GM03348 (cell line): Measurements from ENCODE around the gene PDE2A.

Experiments
- DNase-seq: peaks from one replicate; pipeline ENCODE4 v3.0.0; 2012; ENCODE audit warnings: low spot score

The PDE2A gene

GRCh38 chr11:72704783-72705265 lies 30.6 kb upstream of the PDE2A start:
- no peak for DNase-seq

GRCh38 chr11:72704028-72704782 lies 30.0 kb upstream of the PDE2A start:
- peak; percentile 59 for DNase-seq

DNA sequence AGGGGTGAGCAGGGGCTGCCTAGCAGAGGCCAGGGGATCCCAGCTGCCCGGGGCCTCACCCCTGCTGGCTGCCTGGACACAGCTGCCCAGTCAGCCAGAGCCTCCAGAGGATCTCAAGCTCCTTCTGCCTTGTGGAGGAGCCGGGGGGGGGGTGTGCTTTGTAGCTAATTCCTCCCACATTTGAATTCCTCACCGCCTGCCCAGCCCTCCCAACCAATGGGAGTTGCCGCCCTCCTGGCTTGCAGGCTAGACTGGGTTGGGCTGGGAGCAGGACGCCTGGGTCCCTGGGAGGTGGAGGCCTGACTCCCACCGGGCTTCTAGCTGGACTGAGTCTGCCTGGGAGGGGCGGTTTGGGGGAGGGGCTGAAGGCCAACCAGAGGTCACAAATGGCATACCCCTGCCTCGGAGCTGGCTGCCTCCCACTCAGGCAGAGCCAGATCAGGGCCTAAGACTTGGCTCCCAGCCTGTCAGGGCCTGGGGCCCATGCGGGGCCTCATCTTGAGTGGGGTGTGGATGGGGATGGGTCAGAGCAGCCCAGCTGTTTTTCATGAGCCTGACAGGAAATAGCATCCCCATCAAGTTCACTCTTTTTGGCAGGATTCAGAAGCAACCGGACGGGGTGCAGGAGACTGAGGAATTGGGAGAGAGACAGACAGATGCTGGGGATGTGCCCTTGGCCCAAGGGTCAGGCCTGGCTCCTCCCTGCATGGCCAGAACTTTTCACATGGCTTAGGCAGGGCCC lies 29.2 kb upstream of the PDE2A start:
- DNase-seq: peak; percentile 97

DNA sequence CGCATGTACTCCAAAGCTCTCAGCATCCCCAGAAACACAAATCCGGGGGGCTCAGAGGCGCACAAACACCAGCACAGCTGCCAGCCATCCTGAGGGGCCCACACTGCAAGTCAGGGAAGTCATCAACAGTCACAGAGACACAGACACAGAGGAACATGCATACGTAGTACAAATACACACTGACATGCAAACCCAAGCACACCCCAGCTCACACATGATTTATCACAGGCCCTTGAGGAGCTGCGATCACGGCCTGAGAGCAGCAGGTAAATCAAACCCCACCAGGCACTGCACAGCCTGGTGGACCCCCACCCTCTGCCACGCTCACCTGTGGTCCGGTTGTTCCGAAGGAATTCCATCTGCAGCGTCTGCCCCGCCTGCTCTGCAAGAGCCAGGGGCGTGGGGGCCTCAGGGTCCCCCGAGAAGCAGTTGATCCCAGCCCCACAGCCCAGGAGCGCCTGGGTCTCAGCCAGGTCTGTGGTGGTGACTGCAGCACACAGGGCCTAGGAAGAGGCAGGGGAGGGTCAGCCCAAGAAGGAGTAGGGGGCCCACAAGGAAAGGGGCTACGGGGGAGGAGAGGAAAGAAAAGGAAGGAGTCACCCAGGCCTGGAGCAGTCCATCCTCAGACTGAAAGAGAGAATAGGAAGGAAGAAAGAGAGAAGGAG lies 28.5 kb upstream of the PDE2A start:
- no peak for DNase-seq

DNA sequence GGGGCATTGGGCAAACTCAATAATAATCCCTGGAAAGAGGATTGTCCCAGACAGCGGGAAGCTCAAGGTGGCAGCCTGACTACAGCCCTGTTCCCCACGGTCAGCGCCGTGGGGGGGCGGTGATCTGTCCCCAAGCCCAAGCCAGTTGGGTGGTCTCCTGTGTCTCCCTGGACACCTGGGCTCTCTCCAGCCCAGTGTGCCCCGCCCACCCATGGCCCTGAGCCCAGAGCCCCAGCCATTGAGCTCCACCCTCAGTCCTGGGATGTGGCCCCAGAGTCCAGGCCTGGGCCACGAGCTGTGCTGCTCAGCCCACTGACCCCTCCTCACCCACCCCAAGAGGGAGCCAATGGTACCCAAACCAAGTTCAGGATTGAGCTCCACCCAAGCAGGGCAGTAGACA lies 27.9 kb upstream of the PDE2A start:
- peak; percentile 36 for DNase-seq

DNA sequence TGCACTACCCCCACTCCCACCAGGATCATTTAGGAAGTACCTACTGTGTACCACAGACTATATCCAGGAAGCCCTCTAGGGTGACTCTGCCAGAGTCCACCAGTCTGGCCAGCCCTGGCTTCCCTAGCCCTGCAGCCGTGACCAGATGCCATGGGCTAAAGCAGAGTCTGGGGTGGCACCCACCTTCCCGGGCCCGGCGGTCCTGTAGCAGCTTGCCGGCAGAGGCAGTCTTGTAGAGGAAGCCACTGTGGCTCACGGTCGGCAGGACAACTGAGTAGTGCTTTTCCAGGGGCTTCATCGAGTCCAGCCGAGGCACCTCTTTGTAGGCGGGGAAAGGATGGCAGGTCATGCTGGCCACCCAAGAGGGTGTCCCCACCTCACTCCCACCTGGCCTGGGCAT lies 27.2 kb upstream of the PDE2A start:
- no peak for DNase-seq

DNA sequence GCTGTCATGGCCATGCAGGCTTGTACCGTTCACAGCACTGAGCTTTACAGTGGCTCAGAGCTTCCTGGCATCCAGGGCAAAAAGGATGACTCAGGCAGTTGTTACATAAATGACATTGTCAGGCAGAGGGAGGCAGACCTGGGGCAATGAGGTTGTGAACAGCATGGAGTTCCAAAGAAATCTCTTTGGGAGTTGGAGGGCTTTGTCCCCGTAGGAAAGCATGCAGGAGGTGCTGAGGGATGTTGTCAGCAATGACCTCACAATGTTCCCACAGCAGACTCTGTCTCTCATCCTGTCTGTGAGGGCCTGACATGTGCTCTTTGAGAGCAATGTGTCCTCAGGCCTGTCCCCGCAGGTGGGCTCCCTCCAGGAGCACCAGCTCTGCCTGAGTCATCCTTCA lies 25.9 kb upstream of the PDE2A start:
- peak; percentile 76 for DNase-seq

DNA sequence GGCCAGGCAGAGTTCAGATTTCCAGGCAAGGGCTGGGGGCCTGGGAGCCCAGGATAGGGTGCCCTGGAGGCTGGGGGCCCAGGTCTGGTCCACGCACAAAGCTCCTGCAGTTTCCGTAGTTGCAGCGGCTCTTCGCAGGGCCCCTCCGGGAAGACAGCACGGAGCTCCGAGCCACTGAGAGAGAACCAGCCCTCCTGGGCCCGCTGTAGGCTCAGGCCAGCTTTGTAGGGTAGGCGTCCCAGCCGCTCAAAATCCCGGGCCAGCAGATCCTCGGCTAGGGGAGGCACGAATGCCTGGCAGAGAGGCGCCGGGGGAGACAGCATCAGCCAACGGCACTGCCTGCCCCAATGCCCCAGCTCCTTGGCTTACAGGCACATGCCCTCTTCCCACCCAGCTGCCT lies 23.6 kb upstream of the PDE2A start:
- no peak for DNase-seq

DNA sequence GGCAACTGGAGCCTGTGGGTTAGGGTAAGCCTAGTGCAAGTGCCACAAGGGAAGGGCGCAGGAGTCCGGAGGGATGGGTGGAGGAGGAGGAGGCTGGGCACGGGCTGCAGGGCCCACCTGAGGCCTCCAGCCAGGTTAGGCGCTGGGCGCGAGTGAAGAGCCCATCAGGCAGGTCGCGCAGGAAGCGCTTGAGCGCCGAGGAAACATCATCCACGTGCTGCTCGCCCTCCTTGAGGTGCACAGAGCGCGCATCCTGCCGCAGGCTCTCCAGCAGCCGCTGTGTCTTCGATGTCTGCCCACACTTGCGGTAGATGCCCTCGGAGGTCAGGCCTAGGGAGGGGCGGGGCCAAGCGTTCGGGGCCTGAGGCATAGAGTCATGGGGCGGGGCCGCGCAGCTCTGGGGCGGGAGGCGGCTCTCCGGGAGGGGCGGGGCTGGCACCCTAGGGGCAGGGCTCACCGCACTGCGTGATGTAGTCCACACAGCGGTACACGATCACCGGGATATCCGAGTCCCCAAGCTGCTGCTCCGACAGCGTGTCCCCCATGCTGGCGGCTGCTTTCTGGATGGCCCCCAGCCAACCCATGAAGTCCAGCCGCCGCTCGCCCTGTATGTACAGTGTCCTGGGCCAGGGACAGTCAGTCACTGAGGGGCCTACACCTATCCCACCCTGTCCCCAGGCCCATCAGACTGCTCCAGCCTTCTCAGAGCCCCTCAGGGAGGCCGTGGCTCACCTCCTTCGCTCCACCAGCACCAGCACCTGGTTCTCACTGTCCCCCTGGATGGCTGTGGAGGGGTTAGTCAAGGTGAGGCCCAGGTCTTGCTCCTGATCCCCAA lies 22.9 kb upstream of the PDE2A start:
- DNase-seq: no peak

- no peak for DNase-seq
Observed at GRCh38 chr11:72695354-72695753, 21.1 kb upstream of the PDE2A start.

- no peak for DNase-seq
Observed at GRCh38 chr11:72693271-72693968, 19.2 kb upstream of the PDE2A start.

- DNase-seq: no peak
Observed at GRCh38 chr11:72692498-72693237, 18.4 kb upstream of the PDE2A start.

DNA sequence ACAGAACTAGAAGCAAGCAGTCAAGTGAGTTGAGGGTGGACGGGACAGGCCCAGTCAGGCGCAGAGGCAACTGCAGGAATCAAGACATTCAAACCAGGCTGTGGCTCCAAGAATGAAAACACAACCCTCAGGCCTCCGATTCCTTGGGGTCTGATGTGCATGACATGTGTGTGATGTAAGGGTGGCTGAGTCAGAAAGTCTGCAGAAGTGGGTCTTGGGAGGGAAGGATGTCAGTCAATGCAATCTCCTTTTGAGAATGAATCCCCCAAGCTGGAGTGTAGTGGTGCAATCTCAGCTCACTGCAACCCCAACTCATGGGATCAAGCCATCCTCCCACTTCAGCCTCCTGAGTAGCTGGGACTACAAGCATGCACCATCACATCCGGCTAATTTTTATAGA lies 15.9 kb upstream of the PDE2A start:
- DNase-seq: no peak

- DNase-seq: no peak
Observed at GRCh38 chr11:72688929-72689328, 14.7 kb upstream of the PDE2A start.

DNA sequence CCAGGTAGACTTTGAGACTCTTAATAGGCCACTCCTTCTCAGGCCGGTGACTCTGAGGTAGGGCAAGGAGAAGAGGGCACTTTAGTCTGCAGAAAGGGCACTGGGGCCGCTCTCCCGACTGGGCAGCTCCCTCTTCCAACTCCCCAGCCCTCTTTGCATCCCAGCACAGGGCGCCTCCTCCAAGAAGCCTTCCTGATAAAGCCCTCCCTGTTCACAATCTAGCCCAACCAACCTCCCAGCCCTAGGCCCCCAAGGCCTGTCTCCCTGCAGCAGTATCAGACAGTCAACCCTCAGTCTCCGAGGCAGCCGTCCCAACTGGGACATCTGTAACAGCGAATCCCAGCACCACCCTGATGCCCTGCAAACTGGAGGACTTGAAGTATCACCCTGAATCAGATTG lies 14.3 kb upstream of the PDE2A start:
- no peak for DNase-seq

DNA sequence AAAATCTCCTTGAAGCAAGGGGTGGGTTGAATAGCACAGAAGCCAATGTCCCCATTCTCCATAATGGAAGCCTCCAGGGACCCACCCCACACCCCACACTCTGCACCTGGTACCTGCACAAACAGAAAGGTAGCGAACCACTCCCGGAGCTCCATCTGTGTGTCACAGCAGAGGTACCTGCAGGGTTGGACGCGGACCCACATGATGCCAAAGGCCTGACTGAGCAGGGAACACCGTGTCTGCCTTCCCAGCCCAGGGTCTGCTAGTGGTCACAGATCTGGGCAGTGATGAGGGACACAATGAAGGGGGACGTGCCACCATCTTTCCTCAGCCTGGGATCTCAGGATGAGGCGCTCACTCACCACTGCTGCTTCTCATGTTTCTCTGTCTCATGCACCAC lies 13.1 kb upstream of the PDE2A start:
- DNase-seq: no peak

GRCh38 chr11:72686639-72687220 lies 12.5 kb upstream of the PDE2A start:
- peak; percentile 71 for DNase-seq

- DNase-seq: peak; percentile 84
Observed at GRCh38 chr11:72685560-72686480, 11.6 kb upstream of the PDE2A start.

- peak; percentile 89 for DNase-seq
Observed at GRCh38 chr11:72684236-72684912, 10.2 kb upstream of the PDE2A start.
